GM21390 (cell line): Measurements from ENCODE around the gene CHPT1.
"Not testable (repeated sequence)": the region's sequence is repeated elsewhere in the genome, so short reads cannot be mapped to it uniquely, and the experiment has no call there.

Experiments used
- ATAC-seq: cut with Tn5 transposase; IDR thresholded peaks from one replicate; pipeline ENCODE4 v1.9.1; 2021; ENCODE audit not compliant: unreplicated experiment

CHPT1 gene

GRCh38 chr12:101697197-101697929 is at the start of gene CHPT1:
TSS of gene CHPT1 (plus strand) at chr12:101697640. CDS start at chr12:101697862, 222 bp downstream.
- ATAC-seq = peak; percentile 71

DNA sequence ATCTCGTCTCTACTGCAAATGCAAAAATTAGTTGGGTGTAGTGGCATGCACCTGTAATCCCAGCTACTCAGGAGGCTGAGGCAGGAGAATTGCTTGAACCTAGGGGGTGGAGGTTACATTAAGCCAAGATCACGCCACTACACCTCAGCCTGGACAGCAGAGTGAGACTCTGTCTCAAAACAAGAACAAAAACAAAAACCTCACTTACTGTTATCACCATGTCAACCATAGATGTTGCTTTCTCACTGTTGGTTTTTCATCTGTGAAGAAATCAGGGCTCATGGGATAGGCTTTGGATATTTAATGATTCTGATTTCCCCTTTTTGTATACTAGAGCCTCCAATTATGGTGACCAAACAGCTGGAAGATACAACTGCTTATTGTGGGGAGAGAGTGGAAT is 49.7 kb upstream of the CHPT1 start:
- no peak for ATAC-seq

DNA sequence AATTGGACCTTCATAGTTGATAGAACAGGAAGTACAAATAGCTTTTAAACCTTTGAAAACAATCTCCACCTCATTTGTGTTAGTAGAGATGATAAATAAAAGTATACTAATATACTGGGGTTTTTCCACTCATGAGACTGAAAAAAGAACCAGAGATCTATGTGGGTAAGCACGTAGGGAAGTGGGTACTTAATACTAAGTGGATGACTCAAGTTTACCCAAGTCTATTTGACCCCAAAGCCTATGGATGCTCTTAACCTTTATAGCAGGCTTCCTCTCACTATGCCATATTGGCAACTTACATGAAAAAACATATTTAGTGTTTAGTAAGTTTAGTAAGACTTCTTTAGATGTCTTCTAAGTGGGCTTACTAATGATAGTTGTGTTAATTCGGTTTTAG is 49.2 kb upstream of the CHPT1 start:
- no peak for ATAC-seq

DNA sequence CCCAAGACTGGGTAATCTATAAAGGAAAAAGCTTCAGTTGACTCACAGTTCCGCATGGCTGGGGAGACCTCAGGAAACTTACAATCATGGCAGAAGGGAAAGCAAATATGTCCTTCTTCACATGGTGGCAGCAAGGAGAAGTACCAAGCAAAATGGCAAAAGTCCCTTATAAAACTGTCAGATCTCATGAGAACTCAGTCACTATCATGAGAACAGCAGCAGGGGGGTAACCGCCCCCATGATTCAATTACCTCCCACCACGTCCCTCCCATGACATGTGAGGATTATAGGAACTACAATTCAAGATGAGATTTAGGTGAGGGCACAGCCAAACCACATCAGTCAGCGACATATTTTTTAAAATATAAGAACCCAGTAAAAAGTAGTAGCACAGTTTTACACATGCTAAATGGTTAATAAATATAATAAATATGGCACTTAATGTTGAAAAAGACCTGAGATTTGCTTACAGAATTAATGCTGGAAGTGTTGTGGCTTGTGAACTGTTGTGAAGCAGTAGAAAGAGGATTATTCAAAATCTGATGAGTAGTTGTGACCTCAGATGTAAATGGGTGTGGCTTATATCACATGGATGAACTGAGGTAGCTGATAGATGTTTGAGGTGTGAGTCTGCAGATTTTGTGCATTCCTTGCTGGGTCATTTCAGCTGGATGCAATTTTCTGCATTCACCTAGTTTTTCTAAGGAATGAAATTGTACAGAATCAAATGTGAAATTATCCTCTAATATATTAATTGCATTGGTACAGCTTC is 46.9 kb upstream of the CHPT1 start:
- no peak for ATAC-seq

DNA sequence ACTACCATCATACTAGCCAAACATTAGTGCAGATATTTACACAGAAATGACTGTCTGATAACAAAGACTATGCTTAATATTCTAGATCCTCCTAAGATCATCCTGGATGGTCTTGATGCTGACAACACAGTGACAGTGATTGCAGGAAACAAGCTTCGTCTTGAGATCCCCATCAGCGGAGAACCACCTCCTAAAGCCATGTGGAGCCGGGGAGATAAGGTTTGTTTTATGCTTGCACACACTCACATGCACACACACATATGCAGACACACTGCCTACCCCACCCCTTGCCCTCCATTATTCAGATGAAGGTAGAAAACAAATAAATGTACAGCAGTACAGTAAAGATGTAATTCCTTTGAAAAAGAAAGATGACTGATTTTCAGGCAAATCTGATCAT is 44.4 kb upstream of the CHPT1 start:
- no peak for ATAC-seq

DNA sequence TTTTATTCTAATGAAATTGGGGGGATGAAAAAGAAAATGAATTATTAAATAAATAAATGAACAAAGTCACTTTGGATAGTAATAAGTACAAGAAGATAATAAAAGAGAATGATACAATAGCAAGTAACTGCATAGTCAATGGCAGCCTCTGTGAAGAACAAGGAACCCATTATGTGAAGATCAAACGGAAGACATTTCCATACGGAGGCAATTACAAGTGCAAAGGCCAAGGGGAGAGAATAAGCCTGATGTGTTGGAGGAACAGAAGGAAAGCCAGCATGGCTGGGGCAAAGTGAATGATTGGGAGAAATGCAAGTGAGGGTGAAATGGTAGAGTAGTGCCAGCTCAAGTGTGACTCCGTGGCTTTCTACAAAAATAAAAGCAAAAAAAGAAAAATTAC is 43.9 kb upstream of the CHPT1 start:
- no peak for ATAC-seq

GRCh38 chr12:101654442-101654841 is 43.0 kb upstream of the CHPT1 start:
- ATAC-seq = no peak

DNA sequence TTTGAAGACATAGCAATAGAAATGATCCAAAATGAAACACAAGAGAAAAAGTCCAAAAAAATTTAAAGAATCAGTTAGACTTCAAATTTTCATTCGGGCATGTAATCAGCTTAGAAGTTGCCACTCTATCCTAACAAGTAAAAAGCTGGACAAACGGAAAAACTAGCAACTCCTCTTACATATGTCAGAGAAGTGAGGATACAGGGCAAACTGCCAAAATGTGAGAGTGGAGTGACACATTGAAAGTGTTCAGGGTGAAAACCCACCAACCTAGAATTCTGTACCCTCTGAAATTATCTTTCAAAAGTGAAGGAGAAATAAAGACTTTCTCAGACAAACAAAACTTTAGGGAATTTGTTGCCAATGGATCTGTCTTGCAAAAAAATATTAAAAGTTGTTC is 42.0 kb upstream of the CHPT1 start:
- ATAC-seq = no peak

DNA sequence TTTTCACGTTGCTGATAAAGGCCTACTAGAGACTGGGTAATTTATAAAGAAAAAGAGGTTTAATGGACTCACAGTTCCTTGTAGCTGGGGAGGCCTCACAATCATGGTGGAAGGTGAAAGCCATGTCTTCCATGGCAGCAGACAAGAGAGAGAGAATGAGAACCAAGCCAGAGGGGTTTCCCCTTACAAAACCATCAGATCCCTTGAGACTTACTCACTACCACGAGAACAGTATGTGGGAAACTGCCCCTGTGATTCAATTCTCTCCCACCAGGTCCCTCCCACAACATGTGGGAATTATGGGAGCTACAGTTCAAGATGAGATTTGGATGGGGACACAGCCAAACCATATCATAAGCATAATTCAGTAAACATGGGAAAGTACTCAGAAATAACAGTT is 36.8 kb upstream of the CHPT1 start:
- not testable (repeated sequence) for ATAC-seq

- no peak for ATAC-seq
Measured at GRCh38 chr12:101663298-101663697, 34.1 kb upstream of the CHPT1 start.

DNA sequence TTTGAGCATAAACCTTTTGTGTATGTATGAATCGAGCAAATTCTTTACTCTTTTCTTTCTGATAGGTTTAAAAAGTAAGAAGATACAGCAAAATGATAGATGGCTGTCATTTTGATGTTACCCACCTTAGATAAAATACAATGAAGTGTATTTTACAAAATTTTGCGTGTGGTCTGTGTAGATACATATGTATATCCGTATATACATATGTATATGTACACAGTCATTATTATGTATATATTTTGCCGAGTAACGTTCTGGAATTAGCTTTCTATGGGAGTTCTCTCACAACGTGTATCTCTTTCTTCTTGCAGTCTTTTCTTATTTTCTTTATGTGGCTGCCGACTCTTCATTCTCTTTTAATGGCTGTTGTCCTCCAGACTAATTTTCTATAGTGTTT is 32.4 kb upstream of the CHPT1 start:
- no peak for ATAC-seq

GRCh38 chr12:101666052-101666728 is 31.2 kb upstream of the CHPT1 start:
- no peak for ATAC-seq

GRCh38 chr12:101667591-101667990 is 29.8 kb upstream of the CHPT1 start:
- no peak for ATAC-seq

DNA sequence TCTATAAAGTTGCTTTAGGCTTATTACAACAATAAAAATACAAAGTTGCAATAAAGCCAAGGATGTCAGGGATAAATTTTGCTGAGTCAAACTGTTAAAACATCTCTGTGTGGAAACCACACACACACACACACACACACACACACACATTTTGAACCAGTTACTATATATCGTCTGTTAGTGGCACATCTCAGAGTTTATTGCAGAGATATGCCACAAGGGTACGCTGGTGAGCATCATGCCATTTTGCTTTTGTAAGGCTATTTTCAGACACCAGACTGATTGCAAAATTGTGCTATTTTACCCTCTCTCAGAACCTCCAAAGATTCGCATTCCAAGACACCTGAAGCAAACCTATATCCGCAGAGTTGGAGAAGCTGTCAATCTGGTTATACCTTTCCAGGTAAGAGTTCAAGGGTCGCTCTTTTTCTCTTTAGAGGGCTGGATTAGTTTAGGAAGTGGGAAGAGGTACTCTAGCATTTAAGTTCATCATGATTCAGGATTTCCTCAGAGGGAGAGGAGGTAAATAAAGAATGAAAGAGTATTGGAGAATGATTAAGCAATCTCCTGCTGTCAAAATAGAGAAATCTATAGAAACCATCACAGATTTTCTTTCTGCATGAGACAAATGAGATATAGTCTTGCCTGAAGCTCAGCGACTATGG is 27.3 kb upstream of the CHPT1 start:
- no peak for ATAC-seq

DNA sequence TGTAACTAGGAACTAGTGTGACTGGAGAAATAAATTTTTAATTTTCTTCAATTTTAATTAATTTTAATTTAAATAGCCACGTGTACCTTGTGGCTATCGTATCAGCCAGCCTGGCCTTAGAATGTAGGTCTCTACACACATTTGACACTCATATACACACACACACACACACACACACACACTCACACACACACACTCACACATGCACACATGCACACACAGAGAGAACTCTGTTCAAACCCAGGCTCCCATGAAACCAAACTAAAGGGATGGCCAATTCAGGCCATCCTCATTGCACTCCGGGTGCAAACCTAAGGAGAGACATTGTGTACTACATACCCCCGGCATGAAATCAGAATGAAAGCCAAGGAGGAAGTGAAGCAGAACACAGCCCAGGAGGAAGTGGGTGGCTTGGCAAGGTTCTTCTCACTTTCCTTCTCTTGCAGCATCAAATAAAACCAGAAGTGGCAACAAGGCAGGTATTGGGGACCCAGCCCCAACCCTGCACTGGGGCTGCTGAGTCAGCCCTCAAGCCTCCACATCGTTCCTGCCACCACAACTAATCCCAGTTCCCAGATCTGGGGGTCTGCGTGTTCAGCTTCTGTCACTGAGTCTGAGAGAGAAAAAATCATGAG is 26.2 kb upstream of the CHPT1 start:
- ATAC-seq = peak; percentile 90

DNA sequence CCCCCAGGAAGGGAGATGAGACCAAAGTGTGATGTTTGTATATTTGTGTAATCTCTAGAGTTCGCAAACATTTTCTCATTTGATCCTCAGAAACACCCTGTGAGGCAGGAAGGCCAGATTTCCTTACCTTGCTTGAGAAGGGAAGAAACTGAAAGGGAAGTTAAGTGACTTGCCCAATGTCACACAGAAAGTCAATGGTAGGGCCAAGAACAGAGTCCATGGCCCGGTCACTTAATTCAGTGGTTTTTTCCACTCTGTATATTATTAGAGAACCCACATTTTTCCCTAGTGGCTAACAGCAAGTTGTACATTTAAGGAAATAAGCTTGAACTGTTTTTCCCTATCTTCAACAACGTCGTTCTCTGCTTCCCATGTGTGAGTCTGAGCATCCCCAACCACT is 25.6 kb upstream of the CHPT1 start:
- no peak for ATAC-seq

DNA sequence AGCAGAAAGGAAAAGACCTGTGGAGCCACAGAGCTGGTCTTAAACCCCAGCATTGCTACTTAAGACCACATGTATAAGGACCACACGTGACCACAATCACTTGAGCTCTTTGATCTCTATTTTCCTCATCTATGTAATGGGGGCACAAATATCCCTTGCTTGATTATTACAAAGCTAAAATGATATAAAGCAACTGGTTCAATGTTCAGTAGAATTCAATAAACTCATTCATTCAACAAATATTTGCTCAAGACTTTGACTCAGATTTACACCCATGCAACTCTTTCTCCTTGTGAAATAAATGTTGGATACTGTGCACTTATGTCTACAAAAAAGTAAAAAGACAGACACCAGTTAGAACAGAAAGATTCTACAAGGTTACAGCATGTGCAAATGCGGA is 21.9 kb upstream of the CHPT1 start:
- ATAC-seq = no peak

DNA sequence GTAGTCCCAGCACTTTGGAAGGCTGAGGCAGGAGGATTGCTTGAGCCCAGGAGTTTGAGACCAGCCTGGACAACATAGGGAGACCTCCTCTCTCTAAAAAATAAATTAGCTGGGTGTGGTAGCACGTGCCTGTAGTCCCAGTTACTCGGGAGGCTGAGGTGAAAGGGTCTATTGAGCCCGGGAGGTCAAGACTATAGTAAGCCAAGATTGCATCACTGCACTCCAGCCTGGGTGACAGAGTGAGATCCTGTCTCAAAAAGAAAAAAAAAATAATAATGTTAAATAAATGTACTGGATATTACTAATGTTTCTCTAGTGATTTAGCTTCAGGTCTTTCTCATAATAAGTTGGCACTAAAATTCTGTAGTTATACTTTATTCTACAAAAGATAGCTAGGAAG is 20.9 kb upstream of the CHPT1 start:
- not testable (repeated sequence) for ATAC-seq

GRCh38 chr12:101678081-101678480 is 19.4 kb upstream of the CHPT1 start:
- ATAC-seq = no peak

GRCh38 chr12:101680240-101680639 is 17.2 kb upstream of the CHPT1 start:
- ATAC-seq = no peak

- ATAC-seq = no peak
Measured at GRCh38 chr12:101680647-101681046, 16.8 kb upstream of the CHPT1 start.
